GM19025 (cell line): Measurements from ENCODE around the gene RNASE11.
"Not testable (repeated sequence)": the region's sequence is repeated elsewhere in the genome, so short reads cannot be mapped to it uniquely, and the experiment has no call there.

Source experiments
- ATAC-seq: cut with Tn5 transposase; IDR thresholded peaks from one replicate; pipeline ENCODE4 v1.9.1; 2021; ENCODE audit warnings: mild to moderate bottlenecking, low read depth, moderate library complexity; ENCODE audit not compliant: unreplicated experiment

RNASE11 gene

GRCh38 chr14:20583142-20583541 is 4.7 kb downstream of the RNASE11 start:
- no peak for ATAC-seq

DNA sequence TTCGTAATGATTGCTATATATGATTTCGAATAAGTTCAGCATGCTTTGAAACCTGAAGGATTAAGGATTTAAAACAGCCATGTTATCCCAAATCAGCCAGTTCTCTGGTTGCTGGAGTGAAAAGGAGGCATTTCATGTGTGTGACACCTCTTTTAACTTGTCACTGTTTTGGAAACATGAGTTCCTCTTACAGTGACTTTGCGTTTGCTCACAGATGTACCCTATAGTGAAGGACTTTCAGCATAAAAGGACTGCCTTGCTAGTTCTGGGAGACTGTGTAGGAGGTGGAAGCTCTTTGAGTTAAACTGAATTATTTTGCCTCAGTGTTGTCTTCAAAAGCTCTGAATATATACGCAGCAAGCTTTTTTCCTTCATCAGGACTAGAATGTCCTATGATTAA is 7.6 kb downstream of the RNASE11 start:
- ATAC-seq = no peak

- no peak for ATAC-seq
These were observed 8.9 kb downstream of the RNASE11 start for GRCh38 chr14:20578784-20579502.

DNA sequence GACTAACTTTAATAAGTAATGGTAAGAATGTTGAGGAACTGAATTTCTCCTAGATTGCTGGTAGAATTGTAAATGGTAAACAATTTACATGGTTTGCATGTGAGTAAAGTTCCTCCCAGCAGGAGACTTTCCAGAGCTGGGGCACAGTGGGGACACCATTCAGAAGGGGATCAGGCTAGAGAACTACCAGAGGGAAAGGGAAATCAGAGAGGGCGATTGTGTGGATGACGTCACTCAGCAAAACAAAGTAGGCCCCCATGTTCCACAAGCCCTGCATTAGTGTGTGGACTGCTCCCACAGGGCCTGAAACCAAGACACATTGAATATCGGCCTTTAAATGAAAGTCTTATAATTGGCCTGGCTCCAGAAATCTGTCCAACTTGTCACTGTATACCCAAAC is 9.5 kb downstream of the RNASE11 start:
- no peak for ATAC-seq

DNA sequence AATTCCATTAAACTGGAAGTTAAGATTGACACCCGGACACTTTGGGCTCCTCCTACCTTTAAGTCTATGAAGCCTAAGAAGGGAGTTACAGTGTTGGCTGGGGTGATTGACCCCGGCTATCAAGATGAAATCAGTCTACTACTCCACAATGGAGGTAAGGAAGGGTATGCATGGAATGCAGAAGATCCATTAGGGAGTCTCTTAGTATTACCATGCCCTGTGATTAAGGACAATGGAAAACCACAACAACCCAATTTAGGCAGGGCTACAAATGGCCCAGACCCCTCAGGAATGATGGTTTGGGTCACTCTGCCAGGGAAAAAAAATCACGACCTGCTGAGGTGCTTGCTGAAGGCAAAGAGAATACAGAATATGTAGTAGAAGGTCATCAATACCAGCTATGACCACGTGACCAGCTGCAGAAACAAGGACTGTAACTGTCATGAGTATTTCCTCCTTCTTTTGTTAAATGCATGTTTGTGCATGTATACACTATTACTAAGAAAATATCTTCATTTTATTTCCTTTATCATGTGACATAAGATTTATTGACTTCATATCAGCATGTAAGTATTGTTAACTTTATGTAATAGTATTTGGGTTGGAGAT is 15.3 kb downstream of the RNASE11 start:
- not testable (repeated sequence) for ATAC-seq

GRCh38 chr14:20570720-20571119 is 17.1 kb downstream of the RNASE11 start:
- not testable (repeated sequence) for ATAC-seq

DNA sequence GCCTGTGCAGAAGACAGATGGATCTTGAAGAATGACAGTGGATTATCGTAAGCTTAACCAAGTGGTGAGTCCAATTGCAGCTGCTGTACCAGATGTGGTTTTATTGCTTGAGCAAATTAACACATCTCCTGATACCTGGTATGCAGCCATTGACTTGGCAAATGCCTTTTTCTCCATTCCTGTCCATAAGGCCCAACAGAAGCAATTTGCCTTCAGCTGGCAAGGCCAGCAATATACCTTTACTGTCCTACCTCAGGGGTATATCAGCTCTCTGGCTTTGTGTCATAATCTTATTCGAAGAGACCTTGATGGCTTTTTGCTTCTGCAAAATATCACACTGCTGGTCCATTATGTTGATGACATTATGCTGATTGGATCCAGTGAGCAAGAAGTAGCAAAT is 17.9 kb downstream of the RNASE11 start:
- ATAC-seq = not testable (repeated sequence)

DNA sequence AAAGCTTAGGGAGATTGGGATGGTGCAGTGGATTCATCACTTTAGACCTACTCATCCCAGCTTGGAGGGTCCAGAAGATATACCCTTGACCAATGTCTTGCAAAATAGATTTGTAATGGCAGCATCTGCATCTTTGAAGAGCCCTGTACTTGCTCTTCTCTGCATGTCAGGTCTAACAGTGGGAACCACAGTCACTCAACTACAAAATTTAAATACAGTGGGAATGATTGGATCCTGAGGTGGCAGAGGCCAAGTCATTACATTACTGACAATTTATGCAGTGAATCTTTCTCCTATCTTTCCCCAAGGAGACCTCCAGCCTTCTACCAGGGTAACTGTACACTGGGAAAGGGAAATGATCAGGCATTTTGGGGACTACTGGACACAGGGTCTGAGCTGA is 18.7 kb downstream of the RNASE11 start:
- ATAC-seq = no peak

GRCh38 chr14:20568393-20568792 is 19.4 kb downstream of the RNASE11 start:
- ATAC-seq = no peak

DNA sequence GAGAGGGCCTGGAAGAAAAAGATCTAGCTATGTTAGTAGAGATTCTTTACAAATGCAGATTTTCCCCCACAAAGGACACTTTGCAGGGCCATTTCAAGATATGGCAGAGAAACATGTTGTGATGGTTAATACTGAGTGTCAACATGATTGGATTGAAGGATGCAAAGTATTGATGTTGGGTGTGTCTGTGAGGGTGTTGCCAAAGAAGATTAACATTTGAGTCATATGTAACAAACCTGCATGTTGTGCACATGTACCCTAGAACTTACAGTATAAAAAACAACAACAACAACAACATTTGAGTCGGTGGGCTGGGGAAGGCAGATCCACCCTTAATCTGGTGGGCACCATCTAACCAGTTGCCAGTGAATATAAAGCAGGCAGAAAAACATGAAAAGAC is 20.6 kb downstream of the RNASE11 start:
- ATAC-seq = not testable (repeated sequence)

GRCh38 chr14:20564501-20564997 is 23.3 kb downstream of the RNASE11 start:
- no peak for ATAC-seq

DNA sequence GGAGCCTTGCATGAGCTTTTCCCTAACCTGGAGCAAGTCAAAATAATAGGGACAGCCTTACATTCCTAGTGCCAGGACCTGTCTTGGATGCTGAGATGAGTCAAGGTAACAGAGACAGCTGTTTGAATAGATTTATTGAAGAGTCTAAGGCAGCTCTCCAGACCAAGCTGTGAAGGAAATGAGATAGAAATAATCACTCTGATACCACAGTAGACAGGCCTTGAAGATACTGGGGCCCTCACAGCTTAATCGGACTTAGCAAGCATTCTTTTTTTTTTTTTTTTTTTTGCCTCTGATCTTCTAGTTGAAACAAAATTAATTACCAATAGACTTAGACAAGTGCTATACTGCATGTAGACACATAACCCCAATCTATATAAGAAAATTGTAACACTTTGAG is 23.8 kb downstream of the RNASE11 start:
- no peak for ATAC-seq

GRCh38 chr14:20560961-20561360 is 26.8 kb downstream of the RNASE11 start, which contains the start of gene RNASE9:
Gene RNASE9, minus strand, starts transcription at chr14:20561047.
- no peak for ATAC-seq

DNA sequence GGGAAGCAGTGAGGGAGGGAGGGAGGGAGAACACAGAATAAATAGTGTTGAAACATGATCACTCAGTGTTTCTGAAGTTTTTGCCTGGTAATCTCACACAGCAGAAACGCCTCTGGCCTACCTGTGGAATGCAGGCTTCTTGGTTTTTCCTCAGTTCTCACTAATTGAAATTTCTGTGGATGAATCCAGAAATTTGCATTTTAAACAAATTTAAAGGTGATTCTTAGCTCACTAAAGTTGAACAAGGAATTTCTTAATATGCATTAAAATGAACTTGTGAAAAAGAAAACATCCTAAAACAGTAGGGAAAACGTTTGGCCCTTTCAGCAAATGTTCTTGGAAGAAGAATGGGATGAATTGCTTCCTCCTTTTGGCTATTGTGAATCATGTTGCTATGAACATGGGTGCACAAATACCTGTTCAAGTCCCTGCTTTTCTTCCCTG is 28.3 kb downstream of the RNASE11 start:
- no peak for ATAC-seq

DNA sequence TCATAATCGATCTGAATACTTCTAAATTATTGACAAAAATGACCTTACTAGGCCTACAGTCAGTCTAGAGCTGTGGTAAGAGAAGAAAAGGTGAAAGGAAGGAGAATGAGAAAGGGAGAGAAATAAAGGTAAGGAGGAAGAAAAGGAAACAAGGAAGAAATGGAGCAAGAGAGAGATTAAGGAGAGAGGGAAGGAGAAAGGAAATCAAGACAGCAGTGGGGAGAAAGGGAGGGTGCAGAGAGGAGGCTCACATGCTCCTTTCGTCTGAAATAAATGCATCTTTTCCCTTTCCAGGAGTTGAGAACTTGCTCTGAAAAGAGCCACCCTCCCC is 30.6 kb downstream of the RNASE11 start:
- ATAC-seq = no peak

- no peak for ATAC-seq
These were observed 31.1 kb downstream of the RNASE11 start for GRCh38 chr14:20556500-20557211.

DNA sequence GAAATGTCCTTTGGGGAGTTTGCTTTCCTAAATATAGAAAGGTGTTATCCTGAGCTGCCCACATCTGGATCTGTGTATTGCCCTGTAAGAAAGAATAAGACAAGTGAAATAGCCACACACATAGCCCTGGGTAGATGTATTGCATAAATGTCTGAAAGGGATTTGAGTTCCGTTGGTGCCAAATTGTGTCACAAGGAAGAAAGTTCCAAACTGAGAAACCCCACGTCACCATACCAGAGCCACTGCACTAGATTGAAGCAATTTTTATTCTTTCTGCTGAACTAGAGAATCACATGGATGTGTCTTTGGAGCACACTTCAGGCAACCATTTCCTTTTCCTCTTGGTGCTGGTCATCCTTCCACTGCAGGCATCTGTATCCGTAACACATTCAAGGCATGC is 32.0 kb downstream of the RNASE11 start:
- ATAC-seq = no peak

DNA sequence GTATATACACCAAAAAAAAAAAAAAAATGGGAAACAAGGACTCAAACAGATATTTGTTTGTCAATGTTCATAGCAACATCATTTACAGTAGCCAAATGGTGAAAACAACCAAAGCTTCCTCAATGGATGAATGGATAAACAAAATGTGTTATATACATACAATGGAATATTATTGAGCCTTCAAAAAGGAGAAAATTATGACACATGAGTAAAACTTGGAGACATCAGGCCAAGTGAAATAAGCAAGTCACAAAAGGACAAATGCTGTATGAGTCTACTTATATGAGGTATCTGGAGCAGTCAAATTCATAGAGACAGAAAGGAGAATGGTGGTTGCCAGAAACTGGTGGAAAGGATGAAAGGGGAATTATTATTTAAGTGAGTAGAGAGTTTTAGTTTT is 34.8 kb downstream of the RNASE11 start:
- ATAC-seq = no peak

DNA sequence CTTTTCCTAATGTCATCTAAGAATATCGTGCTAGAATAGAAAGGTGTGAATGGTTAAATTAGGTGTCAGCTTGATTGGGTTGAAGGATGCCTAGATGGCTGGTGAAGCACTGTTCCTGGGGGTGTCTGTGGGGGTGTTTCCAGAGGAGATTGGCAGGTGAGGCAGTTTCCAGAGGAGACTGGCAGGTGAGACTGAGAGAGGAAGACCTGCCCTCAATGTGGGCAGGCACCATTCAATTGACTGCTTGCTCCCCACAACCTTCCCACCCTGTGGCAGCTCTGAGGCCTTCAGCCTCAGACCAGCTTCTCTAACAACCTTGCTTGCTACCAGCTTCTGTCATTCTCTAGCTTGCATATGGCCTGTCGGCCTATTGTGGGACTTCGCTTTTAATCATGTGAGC is 36.2 kb downstream of the RNASE11 start:
- no peak for ATAC-seq

DNA sequence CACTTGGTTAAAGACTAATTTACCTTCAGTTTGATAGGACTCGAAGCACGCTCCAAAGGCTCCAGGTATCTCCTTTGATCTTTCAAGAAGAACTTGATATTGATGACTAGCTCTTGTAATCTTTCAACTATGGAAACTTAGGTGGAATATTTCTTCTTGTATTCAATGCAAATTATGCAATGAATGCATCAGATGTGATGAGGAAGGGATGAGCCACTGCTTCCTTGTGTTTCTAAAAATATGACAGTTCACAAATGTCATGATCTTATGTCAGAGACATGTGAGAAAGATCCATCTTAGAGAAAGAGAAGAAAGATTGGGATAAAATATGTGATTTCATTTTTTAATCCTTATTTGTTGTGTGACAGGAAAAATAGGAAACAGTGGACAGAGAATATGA is 36.9 kb downstream of the RNASE11 start:
- ATAC-seq = no peak

- no peak for ATAC-seq
These were observed 39.2 kb downstream of the RNASE11 start for GRCh38 chr14:20548414-20549158.
